Measurements from ENCODE around the gene AGAP9.

DNA sequence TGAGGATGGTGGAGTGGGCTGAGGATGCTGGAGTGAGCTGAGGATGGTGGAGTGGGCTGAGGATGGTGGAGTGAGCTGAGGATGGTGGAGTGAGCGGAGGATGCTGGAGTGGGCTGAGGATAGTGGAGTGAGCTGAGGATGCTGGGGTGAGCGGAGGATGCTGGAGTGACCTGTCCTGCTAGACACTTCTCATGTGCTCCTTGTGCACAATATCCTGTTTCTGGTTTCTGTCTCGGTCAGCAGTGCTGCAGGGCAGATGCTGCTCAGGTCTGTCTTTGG is 68.7 kb downstream of the AGAP9 start:
- TF ChIP-seq JUNB (CRISPR knock-in tag; IDR thresholded peaks at IDR 0.05; ENCODE audit: borderline replicate concordance), result no peak
- no peak for TF ChIP-seq TCF7L2 (IDR thresholded peaks at IDR 0.05; ENCODE audit: low read depth, low read length)
- TF ChIP-seq ZNF737 (CRISPR knock-in tag; IDR thresholded peaks at IDR 0.05; ENCODE audit: borderline replicate concordance), result no peak
- TF ChIP-seq, protein P1, sequence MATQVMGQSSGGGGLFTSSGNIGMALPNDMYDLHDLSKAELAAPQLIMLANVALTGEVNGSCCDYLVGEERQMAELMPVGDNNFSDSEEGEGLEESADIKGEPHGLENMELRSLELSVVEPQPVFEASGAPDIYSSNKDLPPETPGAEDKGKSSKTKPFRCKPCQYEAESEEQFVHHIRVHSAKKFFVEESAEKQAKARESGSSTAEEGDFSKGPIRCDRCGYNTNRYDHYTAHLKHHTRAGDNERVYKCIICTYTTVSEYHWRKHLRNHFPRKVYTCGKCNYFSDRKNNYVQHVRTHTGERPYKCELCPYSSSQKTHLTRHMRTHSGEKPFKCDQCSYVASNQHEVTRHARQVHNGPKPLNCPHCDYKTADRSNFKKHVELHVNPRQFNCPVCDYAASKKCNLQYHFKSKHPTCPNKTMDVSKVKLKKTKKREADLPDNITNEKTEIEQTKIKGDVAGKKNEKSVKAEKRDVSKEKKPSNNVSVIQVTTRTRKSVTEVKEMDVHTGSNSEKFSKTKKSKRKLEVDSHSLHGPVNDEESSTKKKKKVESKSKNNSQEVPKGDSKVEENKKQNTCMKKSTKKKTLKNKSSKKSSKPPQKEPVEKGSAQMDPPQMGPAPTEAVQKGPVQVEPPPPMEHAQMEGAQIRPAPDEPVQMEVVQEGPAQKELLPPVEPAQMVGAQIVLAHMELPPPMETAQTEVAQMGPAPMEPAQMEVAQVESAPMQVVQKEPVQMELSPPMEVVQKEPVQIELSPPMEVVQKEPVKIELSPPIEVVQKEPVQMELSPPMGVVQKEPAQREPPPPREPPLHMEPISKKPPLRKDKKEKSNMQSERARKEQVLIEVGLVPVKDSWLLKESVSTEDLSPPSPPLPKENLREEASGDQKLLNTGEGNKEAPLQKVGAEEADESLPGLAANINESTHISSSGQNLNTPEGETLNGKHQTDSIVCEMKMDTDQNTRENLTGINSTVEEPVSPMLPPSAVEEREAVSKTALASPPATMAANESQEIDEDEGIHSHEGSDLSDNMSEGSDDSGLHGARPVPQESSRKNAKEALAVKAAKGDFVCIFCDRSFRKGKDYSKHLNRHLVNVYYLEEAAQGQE (IDR thresholded peaks at IDR 0.05; ENCODE audit: borderline replicate concordance in 1 of 2, low read depth in 1 of 2, low read length in 2 of 2), result no peak
- TF ChIP-seq ZNF281 (CRISPR knock-in tag; IDR thresholded peaks at IDR 0.05; ENCODE audit: borderline replicate concordance), result no peak
- TF ChIP-seq CTCF (CRISPR knock-in tag; IDR thresholded peaks at IDR 0.05), result no peak
- no peak for TF ChIP-seq ATF6 (CRISPR knock-in tag; conservative IDR thresholded peaks at IDR 0.05)
- TF ChIP-seq ZBTB7A (CRISPR knock-in tag; IDR thresholded peaks at IDR 0.05), result no peak
- TF ChIP-seq, protein P2, sequence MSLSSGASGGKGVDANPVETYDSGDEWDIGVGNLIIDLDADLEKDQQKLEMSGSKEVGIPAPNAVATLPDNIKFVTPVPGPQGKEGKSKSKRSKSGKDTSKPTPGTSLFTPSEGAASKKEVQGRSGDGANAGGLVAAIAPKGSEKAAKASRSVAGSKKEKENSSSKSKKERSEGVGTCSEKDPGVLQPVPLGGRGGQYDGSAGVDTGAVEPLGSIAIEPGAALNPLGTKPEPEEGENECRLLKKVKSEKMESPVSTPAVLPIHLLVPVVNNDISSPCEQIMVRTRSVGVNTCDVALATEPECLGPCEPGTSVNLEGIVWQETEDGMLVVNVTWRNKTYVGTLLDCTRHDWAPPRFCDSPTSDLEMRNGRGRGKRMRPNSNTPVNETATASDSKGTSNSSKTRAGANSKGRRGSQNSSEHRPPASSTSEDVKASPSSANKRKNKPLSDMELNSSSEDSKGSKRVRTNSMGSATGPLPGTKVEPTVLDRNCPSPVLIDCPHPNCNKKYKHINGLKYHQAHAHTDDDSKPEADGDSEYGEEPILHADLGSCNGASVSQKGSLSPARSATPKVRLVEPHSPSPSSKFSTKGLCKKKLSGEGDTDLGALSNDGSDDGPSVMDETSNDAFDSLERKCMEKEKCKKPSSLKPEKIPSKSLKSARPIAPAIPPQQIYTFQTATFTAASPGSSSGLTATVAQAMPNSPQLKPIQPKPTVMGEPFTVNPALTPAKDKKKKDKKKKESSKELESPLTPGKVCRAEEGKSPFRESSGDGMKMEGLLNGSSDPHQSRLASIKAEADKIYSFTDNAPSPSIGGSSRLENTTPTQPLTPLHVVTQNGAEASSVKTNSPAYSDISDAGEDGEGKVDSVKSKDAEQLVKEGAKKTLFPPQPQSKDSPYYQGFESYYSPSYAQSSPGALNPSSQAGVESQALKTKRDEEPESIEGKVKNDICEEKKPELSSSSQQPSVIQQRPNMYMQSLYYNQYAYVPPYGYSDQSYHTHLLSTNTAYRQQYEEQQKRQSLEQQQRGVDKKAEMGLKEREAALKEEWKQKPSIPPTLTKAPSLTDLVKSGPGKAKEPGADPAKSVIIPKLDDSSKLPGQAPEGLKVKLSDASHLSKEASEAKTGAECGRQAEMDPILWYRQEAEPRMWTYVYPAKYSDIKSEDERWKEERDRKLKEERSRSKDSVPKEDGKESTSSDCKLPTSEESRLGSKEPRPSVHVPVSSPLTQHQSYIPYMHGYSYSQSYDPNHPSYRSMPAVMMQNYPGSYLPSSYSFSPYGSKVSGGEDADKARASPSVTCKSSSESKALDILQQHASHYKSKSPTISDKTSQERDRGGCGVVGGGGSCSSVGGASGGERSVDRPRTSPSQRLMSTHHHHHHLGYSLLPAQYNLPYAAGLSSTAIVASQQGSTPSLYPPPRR (CRISPR knock-in tag; IDR thresholded peaks at IDR 0.05; ENCODE audit: borderline replicate concordance), result no peak
- no peak for TF ChIP-seq ZKSCAN1 (IDR thresholded peaks at IDR 0.05; ENCODE audit: low read length)
- no peak for TF ChIP-seq RBFOX2 (IDR thresholded peaks at IDR 0.05; ENCODE audit: low read depth, low read length)
- TF ChIP-seq CENPBD1 (CRISPR knock-in tag; IDR thresholded peaks at IDR 0.05; ENCODE audit: borderline replicate concordance, low read depth), result no peak
- TF ChIP-seq EZH2 (conservative IDR thresholded peaks at IDR 0.05; ENCODE audit: low read depth, low read length), result no peak
- no peak for TF ChIP-seq NFKB2 (CRISPR knock-in tag; IDR thresholded peaks at IDR 0.05; ENCODE audit: borderline replicate concordance)

Measured in HepG2 (cell line).